Measurements from ENCODE around the gene TLE1.

TLE1 gene

GRCh38 chr9:81536242-81537025, 152.9 kb downstream of the TLE1 start:
- no peaks in the 10 kb centered on the region for H3K4me1 ChIP-seq
- in situ Hi-C loops (cut with MboI; ENCODE audit: low sequenced_read_pairs) = no loop called here
- H3K27me3 ChIP-seq (ENCODE audit: low read depth) = no peaks in the 10 kb centered on the region
- no peaks in the 10 kb centered on the region for H3K36me3 ChIP-seq (replicated peaks)
- no peaks in the 10 kb centered on the region for H3K9me3 ChIP-seq
- no peak overlapping the region for H3K4me3 ChIP-seq
- no peak for DNase-seq (ENCODE audit: low spot score in 2 of 2)

GRCh38 chr9:81535542-81536241, 153.7 kb downstream of the TLE1 start:
- no peaks in the 10 kb centered on the region for H3K36me3 ChIP-seq (replicated peaks)
- H3K9me3 ChIP-seq = no peaks in the 10 kb centered on the region
- DNase-seq (ENCODE audit: low spot score in 2 of 2) = no peak
- no peaks in the 10 kb centered on the region for H3K4me1 ChIP-seq
- in situ Hi-C loops (cut with MboI; ENCODE audit: low sequenced_read_pairs) = no loop called here
- no peaks in the 10 kb centered on the region for H3K27me3 ChIP-seq (ENCODE audit: low read depth)
- no peak overlapping the region for H3K4me3 ChIP-seq

DNA sequence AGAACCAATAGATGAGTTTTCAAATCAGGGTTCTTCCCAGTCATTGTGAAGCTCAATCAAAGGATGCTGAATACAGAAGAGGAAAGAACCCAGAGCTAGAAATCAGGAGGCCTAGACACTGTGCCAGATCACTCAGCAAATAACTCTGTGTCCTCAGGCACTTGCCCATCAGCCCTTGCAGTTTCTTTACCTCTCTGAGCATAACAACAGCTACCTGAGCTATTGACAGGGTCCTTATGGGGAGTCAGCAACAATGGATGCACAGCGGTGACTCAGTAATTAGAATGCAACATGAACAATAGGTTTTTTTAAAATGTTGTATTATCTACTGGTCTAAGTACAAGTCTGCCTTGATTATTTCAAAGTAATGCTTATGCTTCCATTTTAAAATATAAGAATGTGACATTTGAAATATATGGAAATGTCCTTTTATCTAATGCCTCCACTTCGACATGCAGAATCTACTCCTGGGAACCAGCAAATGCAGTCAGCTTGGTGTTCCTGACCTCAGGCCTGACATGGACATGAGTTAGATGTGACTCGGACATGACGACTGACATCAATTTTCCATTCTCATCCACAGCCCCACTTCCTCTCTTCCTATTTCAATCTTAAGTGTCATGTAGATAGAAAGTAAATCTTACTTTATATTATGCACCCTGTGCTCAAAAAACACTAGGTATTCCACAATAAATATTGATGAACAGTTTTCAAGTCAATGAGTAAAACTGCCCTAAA, 155.0 kb downstream of the TLE1 start:
- H3K36me3 ChIP-seq (replicated peaks) = no peaks in the 10 kb centered on the region
- DNase-seq (ENCODE audit: low spot score in 2 of 2) = no peak
- H3K27me3 ChIP-seq (ENCODE audit: low read depth) = no peaks in the 10 kb centered on the region
- no peaks in the 10 kb centered on the region for H3K9me3 ChIP-seq
- in situ Hi-C loops (cut with MboI; ENCODE audit: low sequenced_read_pairs) = no loop called here
- H3K4me1 ChIP-seq = no peaks in the 10 kb centered on the region
- H3K4me3 ChIP-seq = no peak overlapping the region

Data from HAP-1 (cell line).